Kidney glomerular epithelial cell (primary cell): ENCODE results near the gene ACSL1.
A peak's percentile ranks its signal among the peaks of the same experiment; 100 is the strongest.
"Not testable (repeated sequence)": the region's sequence is repeated elsewhere in the genome, so short reads cannot be mapped to it uniquely, and the experiment has no call there.

Experiments
- DNase-seq: peaks from one replicate; lab custom pipeline; 2025; lab: John Stamatoyannopoulos, UW

ACSL1 gene

DNA sequence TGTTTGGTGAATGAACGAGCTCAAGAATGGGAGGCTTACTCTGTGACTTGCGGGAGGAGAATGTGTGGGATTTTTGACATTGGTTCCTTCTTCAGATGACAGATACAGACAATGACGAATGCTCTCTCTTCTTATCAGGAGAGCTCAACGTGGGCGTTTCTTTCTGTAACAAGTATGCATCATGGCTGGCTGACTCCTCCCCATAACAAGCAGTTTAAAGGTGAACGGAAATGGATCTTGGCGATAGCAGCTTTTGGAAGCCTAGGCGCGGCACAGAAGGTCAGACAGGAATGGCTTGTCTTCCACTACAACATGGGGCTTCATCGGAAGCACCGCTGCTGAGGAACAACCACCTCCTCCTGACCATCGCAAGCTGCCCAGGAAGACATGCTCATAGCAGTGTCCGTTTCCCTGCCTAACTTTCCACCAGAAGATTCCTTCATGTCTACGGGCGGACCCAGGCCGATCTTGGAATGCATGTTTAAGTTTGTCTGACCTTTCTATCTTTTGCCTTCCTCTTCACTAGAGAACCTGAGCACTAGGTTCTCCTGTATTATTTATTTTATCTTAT lies 18.3 kb upstream of the ACSL1 start:
- DNase-seq = no peak

DNA sequence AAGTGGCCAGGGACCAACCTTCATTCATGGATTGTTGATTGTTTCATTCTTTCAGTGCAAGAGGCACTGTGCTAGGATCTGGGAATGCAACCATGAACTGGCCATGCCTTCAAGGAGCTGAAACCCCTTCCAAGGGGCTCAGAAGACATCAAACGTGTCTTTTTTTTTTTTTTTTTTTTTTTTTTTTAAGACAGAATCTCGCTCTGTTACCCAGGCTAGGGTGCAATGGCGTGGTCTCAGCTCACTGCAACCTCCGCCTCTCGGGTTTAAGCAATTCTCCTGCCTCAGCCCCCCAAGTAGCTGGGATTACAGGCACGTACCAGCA lies 13.3 kb upstream of the ACSL1 start:
- DNase-seq = not testable (repeated sequence)

DNA sequence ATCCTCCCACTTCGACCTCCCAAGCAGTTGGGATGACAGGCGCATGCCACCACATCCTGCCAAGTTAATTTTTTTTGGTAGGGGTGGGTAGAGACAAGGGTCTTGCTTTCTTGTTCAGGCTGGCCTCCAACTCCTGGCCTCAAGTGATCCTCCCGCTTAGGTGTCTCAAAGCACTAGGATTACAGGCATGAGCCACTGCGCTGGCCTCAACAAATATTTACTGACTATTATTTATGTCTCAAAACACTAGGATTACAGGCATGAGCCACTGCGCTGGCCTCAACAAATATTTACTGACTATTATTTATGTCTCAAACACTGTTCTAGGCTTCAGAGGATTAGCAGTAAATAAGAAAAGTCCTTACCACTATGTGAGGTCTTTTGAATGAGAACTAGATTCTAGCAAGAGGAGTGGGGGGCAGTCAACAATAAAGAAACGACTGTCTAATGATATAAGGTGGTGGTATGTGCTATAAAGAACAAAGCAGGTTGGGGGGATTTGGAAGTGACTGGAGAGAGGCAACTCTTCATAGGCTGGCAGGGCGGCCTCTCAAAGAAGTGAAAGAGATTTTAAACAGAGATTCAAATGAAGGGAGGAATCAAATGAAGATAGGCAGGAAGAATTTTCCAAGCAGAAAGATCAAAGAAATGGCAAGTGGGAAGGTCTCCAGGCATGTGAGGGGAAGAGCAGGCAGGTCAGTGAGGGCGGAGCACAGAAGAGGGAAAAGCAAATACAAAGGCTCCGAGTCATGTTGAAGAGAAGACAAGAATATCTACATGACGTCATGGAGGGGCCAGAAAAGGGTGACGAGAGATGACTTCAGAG lies 12.7 kb upstream of the ACSL1 start:
- DNase-seq = peak; percentile 25

DNA sequence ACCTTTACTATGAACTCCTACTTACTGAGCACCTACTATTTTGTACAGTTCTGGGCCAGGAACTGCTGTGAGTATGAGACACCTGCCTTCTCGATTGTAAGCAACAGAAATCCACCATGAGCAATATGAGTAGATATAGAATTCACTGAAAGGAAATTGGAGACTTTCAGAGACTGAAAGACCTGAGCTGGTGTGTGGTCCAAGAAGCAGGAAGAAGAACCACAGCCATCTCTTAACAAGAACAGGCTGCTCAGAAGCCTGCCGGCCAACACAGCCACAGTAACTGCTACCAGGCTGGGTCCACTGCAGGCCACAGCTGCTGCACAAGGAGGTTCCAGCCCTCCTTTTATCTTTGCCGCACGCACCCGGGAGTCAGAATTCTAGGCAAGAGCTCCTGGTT lies 10.8 kb upstream of the ACSL1 start:
- DNase-seq = no peak

DNA sequence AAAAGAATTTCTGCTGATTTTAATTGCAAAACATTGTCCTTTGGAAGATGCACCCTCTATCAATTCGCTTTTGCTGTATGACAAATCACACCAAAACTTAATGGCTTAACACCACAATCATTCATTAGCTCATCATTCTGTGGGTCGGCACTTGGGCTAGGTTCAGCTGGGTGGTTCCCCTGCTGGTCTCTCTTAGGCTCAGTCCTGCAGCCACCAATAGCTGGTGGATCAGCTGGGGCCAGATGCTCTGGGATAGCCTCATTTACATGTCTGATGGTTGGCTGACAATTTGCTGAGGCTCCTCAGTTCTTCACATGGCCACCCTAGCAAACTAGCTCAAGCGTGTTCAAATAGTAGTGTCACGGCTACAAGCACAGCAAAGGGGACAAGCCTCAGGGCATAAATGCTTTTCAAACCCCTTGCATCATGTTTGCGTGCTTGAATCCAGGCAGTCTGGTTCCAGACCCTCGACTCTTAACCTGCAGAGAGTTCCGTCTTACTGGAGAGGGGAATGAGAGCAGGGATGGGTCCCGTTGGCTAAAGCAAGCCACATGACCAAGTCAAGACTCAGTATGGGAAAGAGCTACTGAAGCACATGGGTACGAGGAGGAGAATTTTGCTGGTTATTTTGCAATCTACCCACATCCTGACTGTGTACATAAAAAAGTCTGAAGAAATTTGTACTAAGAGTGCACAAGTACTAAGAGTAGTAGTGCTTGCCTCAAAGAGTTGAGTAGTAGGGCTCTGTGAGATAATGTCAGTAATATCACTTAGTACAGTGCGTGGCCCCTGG lies 7.5 kb upstream of the ACSL1 start:
- no peak for DNase-seq

DNA sequence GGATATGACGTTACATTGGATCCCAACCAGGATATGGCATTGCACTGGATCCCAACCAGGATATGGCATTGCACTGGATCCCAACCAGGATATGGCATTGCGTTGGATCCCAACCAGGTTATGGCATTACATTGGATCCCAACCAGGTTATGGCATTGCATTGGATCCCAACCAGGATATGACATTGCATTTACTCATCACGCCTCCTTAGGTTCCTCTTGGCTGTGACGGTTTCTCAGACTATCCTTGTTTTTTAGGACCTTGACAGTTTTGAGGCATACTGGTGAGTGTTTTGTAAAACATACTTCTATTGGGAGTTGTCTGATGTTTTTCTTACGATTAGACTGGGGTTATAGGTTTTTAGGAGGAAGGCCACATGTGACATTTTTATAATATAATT lies 5.4 kb upstream of the ACSL1 start:
- DNase-seq = no peak

DNA sequence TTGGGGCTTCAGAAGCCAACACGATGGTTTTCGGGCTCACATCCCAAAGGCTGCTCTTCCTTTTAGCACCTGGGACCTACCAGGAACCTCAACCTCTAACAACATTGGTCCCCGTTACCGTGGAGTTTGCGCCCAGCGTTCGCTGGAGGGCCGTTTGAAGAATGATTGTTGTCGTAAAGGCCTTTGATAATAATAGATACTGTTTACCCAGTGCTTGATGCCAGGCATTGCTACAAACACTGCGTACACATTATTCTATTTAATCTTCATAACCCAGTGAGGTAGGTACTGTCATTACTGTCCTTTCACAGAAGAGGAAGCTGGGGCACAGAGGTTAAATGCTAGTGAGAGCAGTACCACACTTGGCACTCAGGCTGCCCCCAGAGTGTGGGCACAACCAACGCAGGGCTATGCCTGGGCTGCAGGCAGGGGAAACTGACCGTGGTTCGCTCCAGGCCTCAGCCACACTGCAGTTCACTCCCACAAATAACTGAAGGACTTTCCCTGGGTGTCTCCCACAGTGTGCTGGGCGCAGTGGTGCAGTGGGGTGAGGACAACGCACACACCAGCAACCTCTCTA lies 1.0 kb upstream of the ACSL1 start:
- DNase-seq = no peak

DNA sequence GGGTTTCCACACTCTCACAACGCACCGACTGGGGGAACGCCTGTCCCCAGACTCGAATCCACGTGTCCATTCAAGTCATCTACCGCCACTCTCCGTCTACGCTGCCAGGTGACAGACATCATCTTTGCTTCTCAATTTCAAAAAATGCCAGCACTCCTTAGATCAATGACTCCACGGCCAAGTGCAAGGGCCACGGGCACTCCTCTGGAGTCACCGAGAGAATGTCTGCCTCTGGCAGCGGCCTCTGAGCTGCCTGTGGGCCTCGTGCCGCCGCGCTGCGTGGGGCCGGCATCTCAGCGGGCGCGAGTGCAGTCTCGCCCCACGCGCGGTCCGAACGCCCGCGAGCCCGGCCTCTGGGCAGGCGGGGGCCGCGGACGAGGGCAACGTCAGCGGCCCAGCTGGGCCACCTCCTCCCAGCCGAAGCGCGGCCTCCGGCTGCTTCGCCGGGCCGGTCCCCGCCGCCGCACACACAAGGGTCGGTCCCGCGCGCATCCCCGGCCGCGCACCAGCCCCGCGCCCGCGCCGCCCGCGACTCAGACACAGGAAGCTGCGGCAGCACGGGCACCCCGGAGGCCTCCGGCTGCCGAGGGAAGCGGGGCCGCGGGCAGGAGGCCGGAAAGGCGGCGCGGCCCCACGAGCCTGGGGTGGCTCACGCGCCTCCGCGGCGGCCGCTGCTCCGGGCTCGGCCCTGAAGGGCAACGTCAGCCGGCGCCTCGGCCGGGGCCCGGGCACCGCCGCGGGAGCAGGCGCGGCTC lies 450 bp downstream of the ACSL1 start:
- no peak for DNase-seq

DNA sequence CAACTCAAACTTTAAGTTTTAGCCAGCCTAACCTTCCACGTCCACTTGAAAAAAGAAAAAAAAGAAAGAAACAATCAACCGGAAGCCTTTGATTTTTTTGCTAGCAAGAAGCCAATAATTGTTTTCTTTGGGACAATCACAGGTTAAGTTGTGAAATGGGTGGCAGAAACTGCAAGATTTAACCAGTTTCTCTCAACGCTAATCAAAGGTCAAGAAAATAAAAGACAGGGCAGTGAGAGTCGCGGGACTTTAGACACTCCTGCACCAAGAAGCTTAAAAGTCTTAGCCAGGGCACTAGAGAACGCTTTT lies 1.0 kb downstream of the ACSL1 start:
- no peak for DNase-seq

DNA sequence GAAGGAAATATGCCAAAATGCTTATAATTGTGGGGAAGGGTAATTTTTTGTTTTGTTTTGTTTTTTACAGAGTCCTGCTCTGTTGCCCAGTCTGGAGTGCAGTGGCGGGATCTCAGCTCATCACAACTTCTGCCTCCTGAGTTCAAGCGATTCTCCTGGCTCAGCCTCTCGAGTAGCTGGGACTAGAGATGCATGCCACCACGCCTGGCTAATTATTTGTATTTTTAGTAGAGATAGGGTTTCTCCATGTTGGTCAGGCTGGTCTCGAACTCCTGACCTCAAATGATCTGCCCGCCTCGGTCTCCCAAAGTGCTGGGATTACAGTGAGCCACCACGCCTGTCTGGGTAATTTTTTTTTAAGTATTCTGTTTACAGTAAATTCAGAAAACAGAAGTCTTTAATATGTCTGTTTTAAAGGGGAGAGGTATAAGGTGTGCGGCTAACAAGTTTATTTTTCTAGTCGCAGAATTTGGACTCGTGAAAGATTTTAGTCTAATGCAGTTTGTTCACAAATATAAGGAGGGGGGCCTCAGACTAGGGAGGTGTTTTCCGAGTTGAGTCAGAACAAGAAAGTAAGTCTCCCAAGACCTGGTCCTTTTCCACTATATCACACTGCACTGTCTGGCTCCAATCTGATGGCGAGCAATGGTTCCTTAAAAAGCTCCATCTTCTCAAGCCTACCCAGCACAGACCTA lies 1.5 kb downstream of the ACSL1 start:
- DNase-seq = no peak

DNA sequence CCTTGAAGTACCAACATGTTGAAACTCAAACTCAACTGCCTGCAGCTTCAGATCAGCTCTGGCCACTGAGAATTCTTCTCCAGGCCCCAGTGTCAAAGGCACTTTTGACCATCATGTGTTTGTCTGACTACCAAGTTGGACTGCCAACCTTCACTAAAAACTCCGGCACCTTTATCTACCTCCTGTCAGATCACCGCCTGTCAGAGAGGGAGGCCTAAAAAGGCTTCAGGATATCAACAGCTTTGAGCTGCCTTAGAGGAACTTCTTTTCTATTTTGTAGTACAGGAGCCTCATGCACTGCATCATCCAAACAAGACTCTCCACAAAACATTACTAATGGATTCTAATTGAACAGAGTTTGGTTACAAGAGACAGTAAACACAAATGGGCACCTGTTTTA lies 2.8 kb downstream of the ACSL1 start:
- no peak for DNase-seq

DNA sequence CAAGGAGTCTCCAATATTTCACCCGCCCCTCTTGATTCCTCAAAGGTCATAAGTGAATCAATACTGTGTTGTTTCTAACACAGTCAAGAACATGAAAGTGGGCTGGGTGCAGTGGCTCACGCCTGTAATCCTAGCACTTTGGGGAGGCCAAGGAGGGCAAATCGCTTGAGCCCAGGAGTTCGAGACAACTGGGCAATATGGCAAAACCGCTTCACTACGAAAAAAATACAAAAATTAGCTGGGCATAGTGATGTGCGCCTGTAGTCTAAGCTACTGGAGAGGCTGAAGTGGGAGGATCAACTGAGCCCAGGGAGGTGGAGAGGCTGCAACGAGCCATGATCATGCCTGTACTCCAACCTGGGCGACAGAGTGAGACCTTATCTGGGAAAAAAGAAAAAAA lies 3.4 kb downstream of the ACSL1 start:
- no peak for DNase-seq

DNA sequence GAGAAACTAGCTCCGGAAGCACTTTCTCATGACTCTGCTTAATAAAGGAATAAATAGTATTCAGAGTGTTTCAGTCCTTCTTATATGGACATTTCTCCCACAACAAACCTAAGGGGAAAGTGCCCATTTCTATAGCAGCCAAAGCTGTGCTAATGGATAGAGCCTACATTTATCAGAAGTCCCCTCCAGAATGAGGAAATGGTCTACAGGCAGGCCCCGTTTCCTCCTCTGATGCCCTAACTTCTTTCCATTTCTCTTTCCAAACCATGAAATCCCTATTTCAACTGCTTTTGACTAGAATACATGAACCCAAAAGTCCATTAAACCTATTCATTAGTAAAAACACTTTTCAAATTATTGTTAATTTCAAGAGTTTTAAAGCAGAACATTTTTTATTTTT lies 4.5 kb downstream of the ACSL1 start:
- DNase-seq = no peak

DNA sequence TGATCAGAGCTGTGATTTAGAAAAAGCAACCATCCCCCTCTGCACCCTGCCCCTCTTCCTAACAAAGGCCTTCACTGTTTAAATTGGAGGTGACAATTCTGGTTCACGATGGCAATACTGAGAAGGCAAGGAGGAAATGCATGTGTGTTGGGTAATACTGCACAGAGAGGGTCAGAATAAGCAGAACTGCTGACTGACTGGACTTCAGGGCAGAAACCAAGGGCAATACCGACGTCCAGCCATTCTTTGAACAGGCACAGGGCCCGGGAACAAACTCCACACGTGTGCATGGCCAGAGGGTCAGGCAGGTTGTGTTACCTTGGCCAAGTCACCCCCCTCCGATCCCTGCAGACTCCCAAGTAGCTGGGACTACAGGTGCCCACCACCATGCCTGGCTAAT lies 6.0 kb downstream of the ACSL1 start:
- DNase-seq = no peak

DNA sequence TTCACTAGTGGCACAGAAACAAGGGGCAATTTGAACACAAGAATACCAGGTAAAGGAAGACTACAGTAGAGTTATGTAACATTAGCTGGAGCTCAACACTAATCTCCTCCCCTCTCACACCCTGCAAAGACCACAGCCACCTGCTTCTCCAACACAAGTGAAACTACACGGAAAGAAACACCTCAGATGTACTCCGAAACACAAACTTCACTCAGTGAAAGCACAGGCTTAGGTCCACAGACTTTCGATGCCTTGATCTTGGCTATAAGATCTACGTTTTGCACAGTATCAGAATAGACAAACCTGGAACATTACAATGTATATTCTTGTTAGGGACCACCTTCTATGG lies 7.6 kb downstream of the ACSL1 start:
- DNase-seq = no peak

DNA sequence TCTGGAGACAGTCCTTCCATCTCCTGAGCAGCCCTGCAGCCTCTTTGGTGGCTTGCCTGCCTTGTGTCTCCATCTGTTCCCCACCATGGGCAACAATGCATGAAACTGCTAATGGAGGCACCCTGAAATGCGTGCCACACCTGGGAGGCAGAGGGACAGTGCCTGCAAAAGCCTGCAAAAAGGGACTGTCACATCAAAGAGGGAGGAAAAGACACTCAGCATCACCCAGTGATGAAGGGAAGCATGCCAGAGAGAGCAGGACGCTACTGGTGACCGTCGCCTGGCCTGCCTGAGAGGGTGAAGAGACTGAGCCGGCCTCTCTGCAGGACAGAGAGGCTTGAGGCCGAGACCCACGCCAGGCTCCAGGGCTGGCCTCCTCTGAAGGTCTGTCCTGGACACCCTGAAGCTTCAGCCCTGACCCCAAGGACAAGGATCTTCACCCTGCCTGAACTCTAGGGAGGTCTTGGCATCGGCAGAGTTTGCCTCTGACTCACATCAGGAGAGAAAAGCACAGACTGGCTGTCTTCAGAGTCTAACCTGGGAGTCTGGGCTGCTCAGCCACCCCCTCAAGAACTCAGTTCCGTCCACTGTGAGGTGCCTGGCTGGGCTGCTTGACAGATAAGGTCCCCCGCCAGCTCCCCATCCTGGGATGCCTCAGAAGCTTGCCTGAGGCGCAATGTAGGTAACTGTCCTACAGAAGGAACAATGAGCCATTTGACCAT lies 8.1 kb downstream of the ACSL1 start:
- no peak for DNase-seq

DNA sequence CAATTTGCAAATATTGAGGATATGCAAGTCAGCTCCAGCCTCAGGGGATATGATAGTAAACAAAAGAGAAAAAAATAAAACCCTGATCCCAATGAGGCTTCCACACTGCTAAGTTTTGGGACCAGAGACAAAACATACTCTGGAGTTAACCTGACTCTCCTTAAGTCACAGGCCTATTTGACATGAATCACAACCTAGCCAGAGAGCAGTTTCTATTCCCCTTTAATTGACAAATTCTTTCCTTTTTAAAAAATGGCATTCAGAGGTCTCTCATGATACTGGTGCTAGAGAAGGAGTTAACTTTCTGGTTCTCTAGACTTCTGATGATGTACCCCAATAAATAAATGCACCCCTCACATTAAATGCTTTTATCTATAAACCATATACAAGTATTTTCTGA lies 8.8 kb downstream of the ACSL1 start:
- no peak for DNase-seq

DNA sequence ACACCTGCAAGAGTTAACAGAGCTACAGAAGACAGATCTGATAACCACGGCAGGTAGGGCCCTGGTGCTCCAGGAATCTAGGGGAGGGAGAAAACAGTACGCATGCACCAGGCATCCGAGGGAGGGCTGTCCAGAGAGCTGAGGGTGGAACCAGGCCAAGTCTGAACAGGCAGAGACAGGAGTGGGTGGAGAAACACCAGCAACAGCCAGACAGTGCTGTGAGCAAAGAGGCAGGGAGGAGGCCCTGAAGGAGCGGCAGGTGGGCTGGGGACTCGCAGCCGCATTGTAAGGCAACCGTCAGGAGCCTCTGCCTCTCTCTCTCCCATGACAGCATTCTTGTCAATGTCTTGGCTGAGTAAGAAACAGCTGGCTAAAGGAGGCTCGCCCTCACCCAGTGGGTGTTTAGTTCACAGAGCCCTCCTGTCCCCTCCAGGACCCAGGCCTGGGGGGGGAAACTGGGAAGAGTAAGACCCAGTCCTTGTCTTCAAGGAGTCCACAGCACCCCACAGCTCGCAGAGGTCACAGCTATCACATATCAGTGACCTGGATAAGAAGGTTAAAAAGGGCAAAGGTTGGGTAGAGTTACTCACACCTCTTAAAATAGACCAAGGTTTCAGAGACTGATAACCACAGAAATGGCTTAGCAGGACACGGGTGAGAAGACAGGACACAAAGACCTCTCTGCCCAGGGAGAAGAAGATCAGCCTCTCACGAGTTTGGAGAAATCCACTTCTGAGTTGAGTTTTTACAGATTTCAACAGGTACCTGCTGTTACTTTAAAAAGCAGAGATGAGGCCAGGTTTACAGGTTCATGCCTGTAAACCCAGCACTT lies 10.5 kb downstream of the ACSL1 start:
- DNase-seq = peak; percentile 97

DNA sequence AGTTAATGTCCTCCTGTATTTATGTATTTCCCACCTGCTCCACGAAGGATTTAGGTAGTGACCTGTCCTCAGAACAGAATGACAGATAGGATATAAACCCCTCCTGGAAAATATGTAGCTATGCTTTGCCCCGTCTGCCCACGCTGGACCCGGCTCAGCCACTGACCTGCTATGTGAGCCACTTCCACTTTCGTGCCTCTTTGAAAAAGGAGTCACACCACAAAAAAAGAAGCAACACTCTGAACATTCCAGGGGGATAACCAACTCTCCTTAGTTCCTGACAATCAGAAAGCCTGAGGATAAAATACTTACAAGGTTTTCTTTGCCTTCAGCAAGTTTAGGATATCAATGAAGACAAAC lies 11.1 kb downstream of the ACSL1 start:
- no peak for DNase-seq

DNA sequence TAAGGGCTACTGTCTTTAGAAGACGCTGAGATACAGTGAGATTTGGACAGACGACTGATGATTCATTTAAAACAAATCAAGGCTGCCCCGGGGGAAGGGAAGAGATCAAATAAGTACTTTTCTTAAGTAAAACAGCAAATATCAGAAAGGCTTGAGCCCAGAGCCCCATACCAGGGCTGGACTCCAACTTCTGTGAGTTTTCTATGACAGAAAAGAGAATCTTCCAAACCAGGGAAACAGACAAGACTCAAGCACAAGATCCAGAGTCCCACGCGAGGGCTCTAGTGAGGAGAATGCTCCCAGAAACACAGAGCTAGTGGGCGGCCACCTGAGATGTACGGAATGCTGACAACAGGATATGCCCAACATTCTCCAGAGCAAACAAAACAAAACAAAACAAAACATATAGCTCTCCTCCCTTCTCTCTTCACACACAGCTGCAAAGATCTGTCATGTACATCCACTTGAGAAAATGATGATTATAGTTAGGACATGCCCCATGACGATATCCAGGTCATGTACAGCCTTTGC lies 13.1 kb downstream of the ACSL1 start:
- no peak for DNase-seq
